ENCODE measurements around the gene HCRTR2. TPM values are rescaled to one million over a fixed set of nuclear protein-coding genes. Genes with fewer than 3 reads are reported as not detected.
A peak's percentile ranks its signal among the peaks of the same experiment; 100 is the strongest.
"Not testable (repeated sequence)": the region's sequence is repeated elsewhere in the genome, so short reads cannot be mapped to it uniquely, and the experiment has no call there.

The HCRTR2 gene
- total and polyA plus RNA-seq, 7 experiments from 2014 or later, result not detected

GRCh38 chr6:55142610-55143009, 31.7 kb upstream of the HCRTR2 start:
- CTCF ChIA-PET, result no interaction called here
- peaks cover 0 to 33% (median 3%) of the 10 kb centered on the region in 11 donors for H3K9me3 Mint-ChIP-seq

GRCh38 chr6:55153284-55153683, 21.0 kb upstream of the HCRTR2 start:
- no peaks in the 10 kb centered on the region for H3K9me3 ChIP-seq (ENCODE audit: control insufficient read depth in 2 of 3, low read length in 3 of 3)
- ChIA-PET CTCF (no interaction called here), POLR2A (no interaction called here)
- H3K27ac Mint-ChIP-seq, result no peak overlapping the region
- intact Hi-C loops (cut with micrococcal nuclease), result no loop called here
- no peaks in the 10 kb centered on the region for H3K27me3 ChIP-seq (ENCODE audit: control insufficient read depth in 2 of 2, insufficient read depth in 2 of 2, low read length in 2 of 2)
- no peaks in the 10 kb centered on the region for H3K36me3 Mint-ChIP-seq
- no peaks in the 10 kb centered on the region for H3K36me3 ChIP-seq (ENCODE audit: control insufficient read depth in 2 of 3, insufficient read depth in 3 of 3, low read length in 3 of 3)
- peaks cover 2 to 22% (median 7%) of the 10 kb centered on the region in 11 donors for H3K9me3 Mint-ChIP-seq
- no peak overlapping the region for H3K4me3 ChIP-seq (ENCODE audit: low read length)
- H3K27ac ChIP-seq (ENCODE audit: low read depth, low read length), result no peak overlapping the region
- no peaks in the 10 kb centered on the region for H3K4me1 Mint-ChIP-seq
- DNase-seq, result no peak
- H3K4me3 Mint-ChIP-seq, result no peak overlapping the region
- no peak for ATAC-seq
- H3K27me3 Mint-ChIP-seq, result no peaks in the 10 kb centered on the region
- H3K4me1 ChIP-seq (ENCODE audit: control insufficient read depth in 2 of 2, insufficient read depth in 2 of 2, low read length in 2 of 2), result no peaks in the 10 kb centered on the region

More at GRCh38 chr6:55142610-55143009, 31.7 kb upstream of the HCRTR2 start:
- no peaks in the 10 kb centered on the region for H3K27me3 ChIP-seq (ENCODE audit: control insufficient read depth in 2 of 2, insufficient read depth in 2 of 2, low read length in 2 of 2)
- H3K36me3 ChIP-seq (ENCODE audit: control insufficient read depth in 2 of 3, insufficient read depth in 3 of 3, low read length in 3 of 3), result no peaks in the 10 kb centered on the region
- no peak overlapping the region for H3K4me3 ChIP-seq (ENCODE audit: low read length)
- intact Hi-C loops (cut with micrococcal nuclease), result no loop called here
- no peaks in the 10 kb centered on the region for H3K27me3 Mint-ChIP-seq
- no peak overlapping the region for H3K27ac Mint-ChIP-seq
- H3K27ac ChIP-seq (ENCODE audit: low read depth, low read length), result no peak overlapping the region
- POLR2A ChIA-PET, result no interaction called here
- no peak for DNase-seq
- H3K4me3 Mint-ChIP-seq, result no peak overlapping the region
- H3K9me3 ChIP-seq (ENCODE audit: control insufficient read depth in 2 of 3, low read length in 3 of 3), result no peaks in the 10 kb centered on the region
- ATAC-seq, result no peak
- no peaks in the 10 kb centered on the region for H3K4me1 Mint-ChIP-seq
- peaks cover 0 to 4% (median 0%) of the 10 kb centered on the region in 5 donors for H3K36me3 Mint-ChIP-seq
- H3K4me1 ChIP-seq (ENCODE audit: control insufficient read depth in 2 of 2, insufficient read depth in 2 of 2, low read length in 2 of 2), result no peaks in the 10 kb centered on the region

- CTCF ChIA-PET; POLR2A ChIA-PET; H3K4me1 Mint-ChIP-seq; H3K27me3 Mint-ChIP-seq; H3K9me3 ChIP-seq (ENCODE audit: control insufficient read depth in 2 of 3, low read length in 3 of 3); H3K4me1 ChIP-seq (ENCODE audit: control insufficient read depth in 2 of 2, insufficient read depth in 2 of 2, low read length in 2 of 2); H3K4me3 ChIP-seq (ENCODE audit: low read length); DNase-seq; H3K27ac Mint-ChIP-seq; H3K36me3 Mint-ChIP-seq; ATAC-seq; H3K27ac ChIP-seq (ENCODE audit: low read depth, low read length); H3K4me3 Mint-ChIP-seq; H3K27me3 ChIP-seq (ENCODE audit: control insufficient read depth in 2 of 2, insufficient read depth in 2 of 2, low read length in 2 of 2); H3K36me3 ChIP-seq (ENCODE audit: control insufficient read depth in 2 of 3, insufficient read depth in 3 of 3, low read length in 3 of 3); intact Hi-C loops (cut with micrococcal nuclease): not testable (repeated sequence)
- peaks cover 0 to 22% (median 13%) of the 10 kb centered on the region in 11 donors for H3K9me3 Mint-ChIP-seq
These were observed 15.5 kb upstream of the HCRTR2 start for GRCh38 chr6:55158784-55159183.

GRCh38 chr6:55167860-55168259, 6.5 kb upstream of the HCRTR2 start:
- no peak overlapping the region for H3K27ac Mint-ChIP-seq

DNA sequence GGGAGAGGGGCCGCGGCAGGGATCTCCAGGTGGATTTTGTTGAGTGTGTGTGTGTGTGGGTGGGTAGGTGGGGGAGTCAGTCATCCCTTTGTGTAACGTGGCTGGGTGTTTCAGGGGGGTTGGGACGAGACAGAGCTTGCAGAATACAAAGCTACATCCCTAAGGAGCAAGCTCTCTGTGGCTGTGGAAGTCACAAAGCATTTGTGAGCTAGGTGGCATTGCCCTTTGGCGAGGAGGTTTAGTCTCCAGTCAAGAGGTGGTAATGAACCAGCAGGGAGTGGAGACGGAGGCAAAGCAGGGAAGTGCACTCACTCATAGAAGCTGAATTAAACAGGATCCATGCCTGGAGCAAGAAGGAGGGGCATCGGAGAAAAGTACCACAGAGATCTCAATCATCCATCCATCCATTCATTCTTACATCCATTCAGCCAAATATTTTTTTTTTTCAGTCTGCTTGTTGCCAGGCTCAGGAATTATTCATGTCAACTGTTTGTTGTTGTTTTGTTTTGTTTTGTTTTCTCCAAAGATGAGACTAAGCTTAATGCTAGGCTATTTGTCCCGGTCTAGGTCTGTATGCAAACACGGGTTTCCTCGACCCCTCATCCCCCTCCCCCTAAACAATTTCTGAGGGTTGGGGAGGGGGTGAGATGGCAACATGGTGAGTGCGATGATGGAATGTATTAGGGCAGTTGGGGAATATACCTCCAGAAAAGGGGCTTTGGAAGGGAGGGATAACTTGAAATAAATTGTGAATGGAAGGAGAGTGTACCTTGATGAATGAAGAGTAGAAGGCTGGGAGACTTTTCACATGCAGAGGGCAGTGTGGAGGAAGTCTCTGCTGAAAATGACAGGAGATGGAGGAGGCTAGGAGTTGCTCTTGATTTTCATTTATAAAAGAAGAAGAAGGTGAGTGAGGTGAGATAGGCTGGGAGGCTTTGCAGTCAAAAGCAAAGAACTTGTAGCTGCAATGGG, 1.0 kb downstream of the HCRTR2 start:
- Mint-ChIP-seq H3K4me1 (no peaks in the 10 kb centered on the region), H3K36me3 (no peaks in the 10 kb centered on the region), H3K9me3 (peaks cover 2 to 30% (median 9%) of the 10 kb centered on the region in 11 donors), H3K27ac (no peak overlapping the region), H3K4me3 (peak overlapping the region in 1 of 10 donors; percentile 44), H3K27me3 (peaks cover 4 to 30% (median 19%) of the 10 kb centered on the region in 5 donors)
- ChIA-PET CTCF (no interaction called here), POLR2A (no interaction called here)
- Histone ChIP-seq H3K36me3 (ENCODE audit: control insufficient read depth in 2 of 3, insufficient read depth in 3 of 3, low read length in 3 of 3) (no peaks in the 10 kb centered on the region), H3K9me3 (ENCODE audit: control insufficient read depth in 2 of 3, low read length in 3 of 3) (peaks cover 0 to 6% (median 0%) of the 10 kb centered on the region in 3 experiments), H3K27me3 (ENCODE audit: control insufficient read depth in 2 of 2, insufficient read depth in 2 of 2, low read length in 2 of 2) (no peaks in the 10 kb centered on the region), H3K27ac (ENCODE audit: low read depth, low read length) (no peak overlapping the region), H3K4me1 (ENCODE audit: control insufficient read depth in 2 of 2, insufficient read depth in 2 of 2, low read length in 2 of 2) (no peaks in the 10 kb centered on the region), H3K4me3 (ENCODE audit: low read length) (no peak overlapping the region)
- ATAC-seq (no peak), DNase-seq (no peak)
- intact Hi-C loops (cut with micrococcal nuclease), result no loop called here

More at GRCh38 chr6:55167860-55168259, 6.5 kb upstream of the HCRTR2 start:
- no peak overlapping the region for H3K4me3 ChIP-seq (ENCODE audit: low read length)
- H3K9me3 Mint-ChIP-seq, result peaks cover 2 to 11% (median 6%) of the 10 kb centered on the region in 11 donors
- no peaks in the 10 kb centered on the region for H3K9me3 ChIP-seq (ENCODE audit: control insufficient read depth in 2 of 3, low read length in 3 of 3)
- peaks cover 0 to 5% (median 0%) of the 10 kb centered on the region in 5 donors for H3K27me3 Mint-ChIP-seq
- intact Hi-C loops (cut with micrococcal nuclease), result no loop called here
- no peaks in the 10 kb centered on the region for H3K27me3 ChIP-seq (ENCODE audit: control insufficient read depth in 2 of 2, insufficient read depth in 2 of 2, low read length in 2 of 2)
- H3K27ac ChIP-seq (ENCODE audit: low read depth, low read length), result no peak overlapping the region
- ChIA-PET POLR2A (no interaction called here), CTCF (no interaction called here)
- no peak overlapping the region for H3K4me3 Mint-ChIP-seq
- DNase-seq, result no peak
- ATAC-seq, result no peak
- H3K36me3 ChIP-seq (ENCODE audit: control insufficient read depth in 2 of 3, insufficient read depth in 3 of 3, low read length in 3 of 3), result no peaks in the 10 kb centered on the region
- no peaks in the 10 kb centered on the region for H3K36me3 Mint-ChIP-seq
- no peaks in the 10 kb centered on the region for H3K4me1 Mint-ChIP-seq
- no peaks in the 10 kb centered on the region for H3K4me1 ChIP-seq (ENCODE audit: control insufficient read depth in 2 of 2, insufficient read depth in 2 of 2, low read length in 2 of 2)

DNA sequence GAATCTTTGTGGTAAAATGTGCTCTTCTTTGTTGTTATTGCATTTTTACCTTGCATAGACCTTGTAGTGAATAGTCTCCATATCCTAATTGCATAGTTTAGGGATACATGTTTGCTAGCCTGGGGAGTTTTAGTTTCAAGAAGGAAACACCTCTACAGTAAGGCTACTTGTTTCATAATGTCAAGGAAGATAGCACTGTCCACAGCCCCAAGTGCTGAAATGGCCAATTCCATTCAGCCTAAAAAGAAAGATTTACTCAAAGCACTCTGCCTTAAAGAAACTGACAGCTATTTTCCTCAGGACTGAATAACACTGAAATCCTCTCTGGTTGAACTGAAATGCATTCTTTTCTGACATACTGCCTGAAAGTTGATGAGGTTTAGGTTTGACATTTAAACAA, 2.6 kb downstream of the HCRTR2 start:
- H3K4me1 ChIP-seq (ENCODE audit: control insufficient read depth in 2 of 2, insufficient read depth in 2 of 2, low read length in 2 of 2), result no peaks in the 10 kb centered on the region
- no peaks in the 10 kb centered on the region for H3K36me3 Mint-ChIP-seq
- no peak overlapping the region for H3K4me3 ChIP-seq (ENCODE audit: low read length)
- no peak overlapping the region for H3K27ac ChIP-seq (ENCODE audit: low read depth, low read length)
- ATAC-seq, result no peak
- peaks cover 0 to 6% (median 0%) of the 10 kb centered on the region in 3 experiments for H3K9me3 ChIP-seq (ENCODE audit: control insufficient read depth in 2 of 3, low read length in 3 of 3)
- H3K27me3 Mint-ChIP-seq, result peaks cover 4 to 28% (median 19%) of the 10 kb centered on the region in 5 donors
- no peaks in the 10 kb centered on the region for H3K36me3 ChIP-seq (ENCODE audit: control insufficient read depth in 2 of 3, insufficient read depth in 3 of 3, low read length in 3 of 3)
- DNase-seq, result no peak
- H3K9me3 Mint-ChIP-seq, result peaks cover 2 to 24% (median 4%) of the 10 kb centered on the region in 11 donors
- ChIA-PET POLR2A (no interaction called here), CTCF (no interaction called here)
- H3K4me3 Mint-ChIP-seq, result no peak overlapping the region
- H3K4me1 Mint-ChIP-seq, result no peaks in the 10 kb centered on the region
- intact Hi-C loops (cut with micrococcal nuclease), result no loop called here
- H3K27me3 ChIP-seq (ENCODE audit: control insufficient read depth in 2 of 2, insufficient read depth in 2 of 2, low read length in 2 of 2), result no peaks in the 10 kb centered on the region
- H3K27ac Mint-ChIP-seq, result no peak overlapping the region

GRCh38 chr6:55180258-55180657, 5.9 kb downstream of the HCRTR2 start:
- Mint-ChIP-seq H3K4me1 (no peaks in the 10 kb centered on the region), H3K27me3 (peaks cover 0 to 8% (median 7%) of the 10 kb centered on the region in 5 donors), H3K36me3 (no peaks in the 10 kb centered on the region), H3K9me3 (peaks cover 0 to 29% (median 5%) of the 10 kb centered on the region in 11 donors), H3K27ac (no peak overlapping the region), H3K4me3 (no peak overlapping the region)
- ATAC-seq (no peak), DNase-seq (no peak)
- Histone ChIP-seq H3K27ac (ENCODE audit: low read depth, low read length) (no peak overlapping the region), H3K9me3 (ENCODE audit: control insufficient read depth in 2 of 3, low read length in 3 of 3) (peaks cover 0 to 3% (median 0%) of the 10 kb centered on the region in 3 experiments), H3K27me3 (ENCODE audit: control insufficient read depth in 2 of 2, insufficient read depth in 2 of 2, low read length in 2 of 2) (no peaks in the 10 kb centered on the region), H3K4me1 (ENCODE audit: control insufficient read depth in 2 of 2, insufficient read depth in 2 of 2, low read length in 2 of 2) (no peaks in the 10 kb centered on the region), H3K4me3 (ENCODE audit: low read length) (no peak overlapping the region), H3K36me3 (ENCODE audit: control insufficient read depth in 2 of 3, insufficient read depth in 3 of 3, low read length in 3 of 3) (no peaks in the 10 kb centered on the region)
- CTCF ChIA-PET, result interaction anchor here (0.6 kb wide), 1 partner anchor 64 kb away, joined by 3 read pairs; no protein-coding TSS in a partner anchor
- intact Hi-C loops (cut with micrococcal nuclease), result no loop called here
- POLR2A ChIA-PET, result no interaction called here

All from naive thymus-derived CD4-positive, alpha-beta T cell (primary cell).